OCI-LY7 (cell line): Measurements from ENCODE around the gene SDCBP2. TPM values are rescaled to one million over a fixed set of nuclear protein-coding genes. Genes with fewer than 3 reads are reported as not detected.

Source experiments
- BruUV-seq: library from RNA; stranded (reverse); fragments of 400-500 nt; replicated peaks from 2 replicates; lab custom pipeline; 2021; lab: Mats Ljungman, UMichigan
- CTCF ChIA-PET: fragments of 300-600 bp; sonication (Branson Sonifier 250); formaldehyde crosslinking; loops from one replicate; lab custom pipeline; 2022; ENCODE audit warnings: antibody characterized with exemption; ENCODE audit not compliant: unreplicated experiment; lab: Charles Lee
- POLR2A ChIA-PET: fragments of 300-600 bp; sonication (Branson Sonifier 250); formaldehyde crosslinking; loops from one replicate; lab custom pipeline; 2022; ENCODE audit warnings: antibody characterized with exemption; lab: Charles Lee
- DNase-seq: peaks from one replicate; pipeline ENCODE4 v3.0.0-alpha.2; 2015; ENCODE audit warnings: low spot score
- H2AFZ ChIP-seq: fragments of 200-600 bp; sonication (generic), shearing (Covaris generic); 2 replicates; pipeline ENCODE4 v1.6.1; 2014; ENCODE audit warnings: mild to moderate bottlenecking, antibody characterized with exemption, low read length, moderate library complexity
- H3K27ac ChIP-seq: fragments of 200-600 bp; sonication (generic); 2 replicates; pipeline ENCODE4 v1.5.1; 2014; ENCODE audit warnings: mixed run types, low read depth, mild to moderate bottlenecking, moderate library complexity, low read length, inconsistent platforms; ENCODE audit not compliant: poor library complexity, severe bottlenecking
- H3K36me3 ChIP-seq: fragments of 200-600 bp; sonication (generic); 2 replicates; pipeline ENCODE4 v1.6.1; 2014; ENCODE audit warnings: mild to moderate bottlenecking, antibody characterized with exemption, low read length, moderate library complexity, mixed read lengths; ENCODE audit not compliant: insufficient read depth
- H3K4me1 ChIP-seq: fragments of 200-600 bp; sonication (generic); 2 replicates; pipeline ENCODE4 v1.5.1; 2014; ENCODE audit warnings: mild to moderate bottlenecking, low read length; ENCODE audit not compliant: insufficient read depth, poor library complexity, severe bottlenecking
- H3K4me2 ChIP-seq: fragments of 200-600 bp; sonication (generic); 2 replicates; pipeline ENCODE4 v1.6.1; 2014; ENCODE audit warnings: mild to moderate bottlenecking, low read length
- H3K4me3 ChIP-seq: fragments of 200-600 bp; sonication (generic); 2 replicates; pipeline ENCODE4 v1.5.1; 2014; ENCODE audit warnings: mild to moderate bottlenecking, low read depth, low read length; ENCODE audit not compliant: poor library complexity, severe bottlenecking
- H3K79me2 ChIP-seq: fragments of 200-600 bp; sonication (generic); 2 replicates; pipeline ENCODE4 v1.6.1; 2016; ENCODE audit warnings: low read depth, mild to moderate bottlenecking, low read length, moderate library complexity, mixed read lengths; ENCODE audit not compliant: insufficient read depth
- H3K9me2 ChIP-seq: fragments of 200-600 bp; sonication (generic); 2 replicates; pipeline ENCODE4 v1.6.1; 2016; ENCODE audit warnings: mild to moderate bottlenecking, low read length, mixed read lengths; ENCODE audit not compliant: insufficient read depth
- H3K9me3 ChIP-seq: fragments of 200-600 bp; sonication (generic); 2 replicates; pipeline ENCODE4 v1.6.1; 2014; ENCODE audit warnings: mild to moderate bottlenecking, mixed run types, low read length, mixed read lengths
- H4K20me1 ChIP-seq: fragments of 200-600 bp; sonication (generic); 2 replicates; pipeline ENCODE4 v1.6.1; 2014; ENCODE audit warnings: mild to moderate bottlenecking, antibody characterized with exemption, low read length, moderate library complexity, mixed read lengths; ENCODE audit not compliant: insufficient read depth
- CTCF ChIP-seq: fragments of 200-600 bp; sonication (generic); conservative IDR thresholded peaks from 2 replicates; pipeline ENCODE4 v1.5.1; 2014; ENCODE audit warnings: mild to moderate bottlenecking, antibody characterized with exemption, low read length, moderate library complexity, mixed read lengths
- EZH2phosphoT487 ChIP-seq: fragments of 200-600 bp; sonication (generic); IDR thresholded peaks from 2 replicates; pipeline ENCODE4 v1.6.1; 2018; ENCODE audit warnings: low read depth, borderline replicate concordance, mild to moderate bottlenecking, mixed run types, antibody characterized with exemption, low read length, moderate library complexity, mixed read lengths
- intact Hi-C: fragments of 100-400 bp; cut with micrococcal nuclease; formaldehyde crosslinking; loops from one replicate; pipeline ENCODE4 v1.10.0; 2022; ENCODE audit not compliant: unreplicated experiment
- total RNA-seq, 2 experiments: library from RNA; depleted of rRNA in 1 of 2; stranded (reverse); fragments of >200 nt in 1 of 2; shearing (Covaris generic) in 1 of 2; gene quantifications; 2 replicates each; pipeline ENCODE4 v1.2.3, GENCODE V29; 2014 to 2022

Gene SDCBP2
- total RNA-seq, 2 experiments from 2014 or later, result 1.8 to 2.6 TPM

GRCh38 chr20:1301031-1301529 lies 27.9 kb downstream of the SDCBP2 start:
- Histone ChIP-seq H3K4me1 (no peaks in the 10 kb centered on the region), H4K20me1 (no peaks in the 10 kb centered on the region), H3K9me2 (no peaks in the 10 kb centered on the region), H3K4me2 (no peak overlapping the region), H3K9me3 (no peaks in the 10 kb centered on the region), H2AFZ (no peak overlapping the region), H3K27ac (no peak overlapping the region), H3K36me3 (no peaks in the 10 kb centered on the region), H3K4me3 (no peak overlapping the region), H3K79me2 (no peaks in the 10 kb centered on the region)
- CTCF ChIA-PET, result no interaction called here
- POLR2A ChIA-PET, result interaction anchor here (0.7 kb wide), 1 partner anchor 26 kb away, joined by 3 read pairs; no protein-coding TSS in a partner anchor
- DNase-seq, result no peak
- intact Hi-C loops, result no loop called here
- TF ChIP-seq CTCF (no peak), EZH2phosphoT487 (no peak)
- BruUV-seq, result no TSS peak

GRCh38 chr20:1300083-1300840 lies 28.7 kb downstream of the SDCBP2 start:
- no peak for DNase-seq
- Histone ChIP-seq H3K36me3 (no peaks in the 10 kb centered on the region), H2AFZ (no peak overlapping the region), H3K79me2 (no peaks in the 10 kb centered on the region), H4K20me1 (no peaks in the 10 kb centered on the region), H3K27ac (no peak overlapping the region), H3K4me1 (no peaks in the 10 kb centered on the region), H3K4me2 (no peak overlapping the region), H3K9me2 (no peaks in the 10 kb centered on the region), H3K9me3 (no peaks in the 10 kb centered on the region), H3K4me3 (no peak overlapping the region)
- CTCF ChIA-PET, result no interaction called here
- intact Hi-C loops, result no loop called here
- no peak for TF ChIP-seq CTCF
- TF ChIP-seq EZH2phosphoT487, result no peak
- POLR2A ChIA-PET, result no interaction called here
- BruUV-seq, result no TSS peak

- TF ChIP-seq CTCF, result no peak
- TF ChIP-seq EZH2phosphoT487, result no peak
- H3K4me1 ChIP-seq, result no peaks in the 10 kb centered on the region
- H2AFZ ChIP-seq, result no peak overlapping the region
- H3K9me2 ChIP-seq, result no peaks in the 10 kb centered on the region
- H4K20me1 ChIP-seq, result no peaks in the 10 kb centered on the region
- ChIA-PET CTCF (no interaction called here), POLR2A (no interaction called here)
- intact Hi-C loops, result no loop called here
- H3K79me2 ChIP-seq, result no peaks in the 10 kb centered on the region
- no peak overlapping the region for H3K27ac ChIP-seq
- H3K4me2 ChIP-seq, result no peak overlapping the region
- no TSS peak for BruUV-seq
- H3K4me3 ChIP-seq, result no peak overlapping the region
- no peaks in the 10 kb centered on the region for H3K36me3 ChIP-seq
- no peak for DNase-seq
- H3K9me3 ChIP-seq, result no peaks in the 10 kb centered on the region
These were observed 29.4 kb downstream of the SDCBP2 start for GRCh38 chr20:1299522-1299921.
